GM19099 (cell line): Measurements from ENCODE around the gene AGPAT1.
A peak's percentile ranks its signal among the peaks of the same experiment; 100 is the strongest.

Source experiments
- POLR2A ChIP-seq: IDR thresholded peaks from 3 replicates; pipeline ENCODE4 v1.6.1; 2011; ENCODE audit warnings: low read depth; ENCODE audit not compliant: insufficient read length; ENCODE audit errors: extremely low read depth

AGPAT1 gene

GRCh38 chr6:32131439-32131948 is 44.4 kb downstream of the AGPAT1 start:
- no peak for TF ChIP-seq POLR2A

GRCh38 chr6:32129297-32130088 is 46.4 kb downstream of the AGPAT1 start:
- TF ChIP-seq POLR2A, result no peak

GRCh38 chr6:32128751-32129296 is 47.1 kb downstream of the AGPAT1 start:
- TF ChIP-seq POLR2A, result no peak

- TF ChIP-seq POLR2A, result peak; percentile 82
Observed at GRCh38 chr6:32127717-32128592, 47.9 kb downstream of the AGPAT1 start, which contains the start of gene ATF6B. ATF6B (minus strand) TSS chr6:32128246; CDS start chr6:32128207, 39 bp downstream.

- no peak for TF ChIP-seq POLR2A
Observed at GRCh38 chr6:32127409-32127716, 48.5 kb downstream of the AGPAT1 start.

GRCh38 chr6:32126880-32127279 is 49.0 kb downstream of the AGPAT1 start:
- TF ChIP-seq POLR2A, result no peak

- TF ChIP-seq POLR2A, result no peak
Observed at GRCh38 chr6:32123681-32124080, 52.2 kb downstream of the AGPAT1 start.

GRCh38 chr6:32120573-32121059 is 55.3 kb downstream of the AGPAT1 start:
- TF ChIP-seq POLR2A, result no peak

- no peak for TF ChIP-seq POLR2A
Observed at GRCh38 chr6:32118782-32119628, 56.9 kb downstream of the AGPAT1 start.
